Fibroblast of lung (primary cell): ENCODE data around the gene CACFD1.

Source experiments
- CTCF ChIP-seq, 2 donors: IDR thresholded peaks in 1 of 2; conservative IDR thresholded peaks in 1 of 2; 1 replicate in 1 of 2; 2 replicates in 1 of 2; pipeline ENCODE4 v1.5.1; 2011 to 2012; ENCODE audit warnings: low read length in 2 of 2, control low read depth in 1 of 2, inconsistent platforms in 1 of 2, low read depth in 1 of 2, mild to moderate bottlenecking in 1 of 2
- EZH2 ChIP-seq: IDR thresholded peaks from 2 replicates; pipeline ENCODE4 v1.5.1; 2012; ENCODE audit warnings: low read length, control low read depth, mild to moderate bottlenecking; ENCODE audit errors: missing control alignments

- no peak for TF ChIP-seq CTCF (conservative IDR thresholded peaks at IDR 0.05 in 1 of 2, IDR thresholded peaks at IDR 0.05 in 1 of 2; ENCODE audit: low read depth in 1 of 2, low read length in 2 of 2)
- TF ChIP-seq EZH2: no peak
Observed at GRCh38 chr9:133470988-133471387, 11.2 kb downstream of the CACFD1 start.
